ENCODE measurements around the gene FAM3B.

FAM3B gene, protein sequence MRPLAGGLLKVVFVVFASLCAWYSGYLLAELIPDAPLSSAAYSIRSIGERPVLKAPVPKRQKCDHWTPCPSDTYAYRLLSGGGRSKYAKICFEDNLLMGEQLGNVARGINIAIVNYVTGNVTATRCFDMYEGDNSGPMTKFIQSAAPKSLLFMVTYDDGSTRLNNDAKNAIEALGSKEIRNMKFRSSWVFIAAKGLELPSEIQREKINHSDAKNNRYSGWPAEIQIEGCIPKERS

DNA sequence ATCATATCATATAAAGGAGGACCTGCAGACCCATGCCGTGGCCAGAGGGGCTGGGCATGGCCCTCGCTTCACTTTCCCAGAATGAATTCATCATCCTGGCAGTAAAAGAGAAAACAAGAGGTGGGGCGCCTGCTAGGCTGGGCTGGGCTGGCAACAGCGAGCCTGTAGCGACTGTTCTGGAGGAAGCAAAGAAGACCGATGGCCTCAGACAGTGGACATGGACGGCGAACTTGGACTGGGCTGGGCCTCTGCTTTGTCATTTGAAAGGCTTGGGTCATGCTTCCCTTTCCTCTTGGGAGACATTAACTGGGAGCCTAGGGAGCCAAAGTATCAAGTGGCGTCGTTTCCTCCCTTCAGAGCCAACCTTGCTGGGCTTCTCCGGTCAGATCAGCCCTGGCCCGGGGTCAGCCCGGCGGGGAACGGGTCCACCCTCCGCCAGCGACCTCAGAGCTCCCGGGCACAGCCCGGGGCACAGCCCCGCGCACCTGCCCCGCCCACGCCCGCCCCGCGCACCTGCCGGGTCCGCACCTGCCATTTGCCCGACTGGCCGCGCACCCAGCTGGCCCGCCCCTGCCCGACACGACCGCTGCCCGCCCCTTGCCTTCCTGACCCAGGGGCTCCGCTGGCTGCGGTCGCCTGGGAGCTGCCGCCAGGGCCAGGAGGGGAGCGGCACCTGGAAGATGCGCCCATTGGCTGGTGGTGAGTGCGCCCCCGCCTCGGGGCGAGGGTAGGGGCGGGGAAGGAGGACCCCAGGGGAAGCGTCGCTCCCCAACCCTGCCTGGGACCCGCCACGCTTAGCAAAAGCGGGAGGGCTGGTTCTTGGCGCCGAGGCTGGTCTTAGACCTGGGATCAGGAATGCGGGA is at the start of gene FAM3B:
Gene FAM3B (plus strand): TSS at position 602 of the 863 bp plus-strand sequence. CDS start 79 bp downstream, at position 681.
- no peak for DNase-seq (ENCODE audit: low spot score)
- in situ Hi-C loops (cut with MboI; ENCODE audit: low sequenced_read_pairs, unreplicated experiment): no loop called here
- TF ChIP-seq, protein P1, sequence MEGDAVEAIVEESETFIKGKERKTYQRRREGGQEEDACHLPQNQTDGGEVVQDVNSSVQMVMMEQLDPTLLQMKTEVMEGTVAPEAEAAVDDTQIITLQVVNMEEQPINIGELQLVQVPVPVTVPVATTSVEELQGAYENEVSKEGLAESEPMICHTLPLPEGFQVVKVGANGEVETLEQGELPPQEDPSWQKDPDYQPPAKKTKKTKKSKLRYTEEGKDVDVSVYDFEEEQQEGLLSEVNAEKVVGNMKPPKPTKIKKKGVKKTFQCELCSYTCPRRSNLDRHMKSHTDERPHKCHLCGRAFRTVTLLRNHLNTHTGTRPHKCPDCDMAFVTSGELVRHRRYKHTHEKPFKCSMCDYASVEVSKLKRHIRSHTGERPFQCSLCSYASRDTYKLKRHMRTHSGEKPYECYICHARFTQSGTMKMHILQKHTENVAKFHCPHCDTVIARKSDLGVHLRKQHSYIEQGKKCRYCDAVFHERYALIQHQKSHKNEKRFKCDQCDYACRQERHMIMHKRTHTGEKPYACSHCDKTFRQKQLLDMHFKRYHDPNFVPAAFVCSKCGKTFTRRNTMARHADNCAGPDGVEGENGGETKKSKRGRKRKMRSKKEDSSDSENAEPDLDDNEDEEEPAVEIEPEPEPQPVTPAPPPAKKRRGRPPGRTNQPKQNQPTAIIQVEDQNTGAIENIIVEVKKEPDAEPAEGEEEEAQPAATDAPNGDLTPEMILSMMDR (IDR thresholded peaks at IDR 0.05; ENCODE audit: borderline replicate concordance, control extremely low read depth, extremely low read depth, insufficient read depth, missing control alignments): no peak

DNA sequence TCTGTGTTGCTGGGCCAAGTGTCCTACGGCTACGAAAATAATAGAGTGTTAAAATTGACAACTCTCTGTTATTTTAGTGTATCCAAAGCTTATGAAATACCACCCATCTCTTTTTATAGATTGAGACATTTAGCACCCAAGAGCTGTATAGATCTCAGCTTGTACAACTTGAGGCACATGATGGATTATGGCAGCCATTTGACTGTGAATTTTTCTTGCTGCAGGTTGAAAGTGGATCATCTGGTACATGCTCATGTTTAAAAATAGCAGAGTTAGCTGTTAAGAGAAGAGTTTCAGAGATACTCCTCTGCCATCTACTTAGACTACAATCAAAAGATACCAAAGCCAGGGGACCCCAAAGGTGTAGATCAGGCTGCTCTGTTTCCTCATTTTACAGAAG is 49.3 kb upstream of the FAM3B start:
- in situ Hi-C loops (cut with MboI; ENCODE audit: low sequenced_read_pairs, unreplicated experiment): no loop called here
- DNase-seq (ENCODE audit: low spot score): no peak
- TF ChIP-seq, protein P1 (IDR thresholded peaks at IDR 0.05; ENCODE audit: borderline replicate concordance, control extremely low read depth, extremely low read depth, insufficient read depth, missing control alignments): no peak

- TF ChIP-seq, protein P1 (IDR thresholded peaks at IDR 0.05; ENCODE audit: borderline replicate concordance, control extremely low read depth, extremely low read depth, insufficient read depth, missing control alignments): no peak
- in situ Hi-C loops (cut with MboI; ENCODE audit: low sequenced_read_pairs, unreplicated experiment): no loop called here
These were observed 47.1 kb upstream of the FAM3B start for GRCh38 chr21:41269535-41269934.

GRCh38 chr21:41277196-41277595 is 39.4 kb upstream of the FAM3B start:
- TF ChIP-seq, protein P1 (IDR thresholded peaks at IDR 0.05; ENCODE audit: borderline replicate concordance, control extremely low read depth, extremely low read depth, insufficient read depth, missing control alignments): no peak
- in situ Hi-C loops (cut with MboI; ENCODE audit: low sequenced_read_pairs, unreplicated experiment): loop anchor here (25.0 kb wide), 1 partner anchor 185 kb away; no protein-coding TSS in a partner anchor
- DNase-seq (ENCODE audit: low spot score): no peak

More at GRCh38 chr21:41269535-41269934, 47.1 kb upstream of the FAM3B start:
- no peak for DNase-seq (ENCODE audit: low spot score)

GRCh38 chr21:41277846-41278245 is 38.8 kb upstream of the FAM3B start:
- DNase-seq (ENCODE audit: low spot score): no peak
- in situ Hi-C loops (cut with MboI; ENCODE audit: low sequenced_read_pairs, unreplicated experiment): loop anchor here (25.0 kb wide), 1 partner anchor 184 kb away; no protein-coding TSS in a partner anchor
- TF ChIP-seq, protein P1 (IDR thresholded peaks at IDR 0.05; ENCODE audit: borderline replicate concordance, control extremely low read depth, extremely low read depth, insufficient read depth, missing control alignments): no peak

GRCh38 chr21:41280115-41280919 is 36.3 kb upstream of the FAM3B start:
- TF ChIP-seq, protein P1 (IDR thresholded peaks at IDR 0.05; ENCODE audit: borderline replicate concordance, control extremely low read depth, extremely low read depth, insufficient read depth, missing control alignments): no peak
- in situ Hi-C loops (cut with MboI; ENCODE audit: low sequenced_read_pairs, unreplicated experiment): loop anchor here (25.0 kb wide), 1 partner anchor 182 kb away; no protein-coding TSS in a partner anchor
- no peak for DNase-seq (ENCODE audit: low spot score)
